Left colon (tissue), 2 donors: ENCODE measurements around the gene PHF21A. TPM values are rescaled to one million over a fixed set of nuclear protein-coding genes. Genes with fewer than 3 reads are reported as not detected.

ENCODE experiments used
- ATAC-seq: fragments of 200-7000 bp; cut with Tn5 transposase; one replicate; pipeline ENCODE4 v1.9.1; 2020; ENCODE audit warnings: mild to moderate bottlenecking, moderate library complexity
- DNase-seq, 2 donors: peaks; one replicate each; pipeline ENCODE4 v3.0.0-alpha.2; 2020
- intact Hi-C, 2 donors: fragments of 100-400 bp; cut with DNase I in 1 of 2; cut with micrococcal nuclease in 1 of 2; formaldehyde crosslinking; loops; one replicate each; pipeline versions ENCODE4 v1.11.2 to v1.14.0; 2022; cut with DNase I, micrococcal nuclease
- total RNA-seq, 2 donors: library from RNA; stranded (reverse); fragmentation: NEBNext Ultra II Directional; extraction: Animal tissue kit (Norgen Biotek cat#: 25700); gene quantifications; one replicate each; pipeline ENCODE4 v1.2.1, GENCODE V29; 2021
- donor health status: DM: no; HTN: no; CAD: no.
- donor health status: DM: yes; HTN: yes; CAD: no.

The PHF21A gene
- total RNA-seq, 2 donors from 2014 or later: 19.9 to 24.5 TPM

DNA sequence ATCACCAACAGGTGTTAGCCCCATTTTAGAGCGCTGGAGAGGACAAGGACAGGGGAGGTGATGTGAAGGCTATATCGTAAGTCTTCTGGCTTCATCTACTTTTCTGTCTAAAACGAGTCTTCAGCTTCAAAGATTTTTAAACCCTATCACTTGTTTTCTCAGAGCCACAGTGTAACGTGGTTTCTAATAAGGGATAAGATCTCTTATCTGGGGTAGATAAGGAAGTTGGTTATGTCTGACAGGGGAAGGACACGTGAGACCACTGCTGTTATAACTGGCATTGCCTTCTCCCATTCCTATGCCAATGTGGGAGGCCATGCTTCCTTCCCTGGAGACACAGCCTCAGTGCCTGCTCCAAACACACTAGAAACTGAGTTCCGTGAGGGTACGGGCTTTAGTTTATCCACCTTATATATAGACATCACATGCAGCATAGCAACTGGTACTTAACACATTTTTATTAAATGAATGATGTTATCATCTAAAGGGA lies 159.5 kb downstream of the PHF21A start:
- ATAC-seq (no peak), DNase-seq (no peak)

DNA sequence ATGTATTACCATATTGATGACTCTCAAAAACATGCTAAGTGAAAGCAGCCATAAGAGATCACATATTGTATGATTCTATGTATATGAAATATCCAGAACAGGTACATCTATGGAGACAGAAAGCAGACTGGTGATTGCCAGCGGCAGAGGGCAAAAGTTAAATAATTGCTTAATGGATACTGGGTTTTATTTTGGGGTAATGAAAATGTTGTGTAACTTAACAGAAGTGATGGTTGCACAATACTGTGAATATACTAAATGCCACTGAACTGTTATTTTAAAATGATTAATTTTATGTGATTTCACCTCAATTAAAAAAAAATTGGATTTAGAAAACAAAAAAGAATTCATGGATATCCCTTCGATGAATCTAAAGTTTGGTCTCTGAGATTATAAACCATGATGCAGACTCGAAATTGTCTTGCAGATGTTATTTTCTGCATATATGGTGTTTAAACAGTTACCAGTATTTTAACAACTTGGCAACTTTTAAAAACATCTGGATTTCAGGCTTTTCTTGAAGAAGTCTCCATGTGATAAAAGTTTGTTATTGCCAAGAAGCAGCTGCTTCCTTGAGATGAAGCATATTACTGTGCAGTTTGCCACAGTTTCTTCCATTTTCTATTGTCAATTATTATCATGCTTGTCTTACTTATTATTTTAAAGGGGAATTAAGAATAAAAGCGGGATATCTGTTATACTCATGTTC lies 160.7 kb downstream of the PHF21A start:
- intact Hi-C loops: no loop called here
- no peak for DNase-seq
- no peak for ATAC-seq

More for the DNA sequence above, 159.5 kb downstream of the PHF21A start:
- intact Hi-C loops: no loop called here

- ATAC-seq (no peak), DNase-seq (no peak)
- intact Hi-C loops: no loop called here
Measured at GRCh38 chr11:45959851-45960250, 161.4 kb downstream of the PHF21A start.

DNA sequence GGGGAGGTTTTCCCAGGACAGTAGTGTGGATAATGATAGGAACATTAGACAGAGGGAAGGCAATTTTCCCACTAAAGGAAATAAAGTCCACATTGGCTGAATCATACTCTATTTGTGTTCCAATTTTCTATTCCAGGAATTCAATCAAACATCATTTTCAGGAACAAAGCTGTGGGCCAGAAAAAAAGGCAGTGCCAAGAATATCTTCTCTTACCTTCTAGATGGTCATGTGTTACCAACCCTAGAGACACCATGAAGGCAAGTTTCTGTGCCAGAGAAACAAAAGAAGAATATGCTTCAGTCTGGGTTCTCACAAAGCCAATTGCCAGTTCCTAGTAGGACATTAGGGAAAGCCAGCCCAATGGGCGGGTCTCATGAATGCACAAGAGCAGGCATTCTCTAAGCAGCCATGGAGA lies 171.3 kb downstream of the PHF21A start:
- ATAC-seq: no peak
- intact Hi-C loops: no loop called here
- no peak for DNase-seq

DNA sequence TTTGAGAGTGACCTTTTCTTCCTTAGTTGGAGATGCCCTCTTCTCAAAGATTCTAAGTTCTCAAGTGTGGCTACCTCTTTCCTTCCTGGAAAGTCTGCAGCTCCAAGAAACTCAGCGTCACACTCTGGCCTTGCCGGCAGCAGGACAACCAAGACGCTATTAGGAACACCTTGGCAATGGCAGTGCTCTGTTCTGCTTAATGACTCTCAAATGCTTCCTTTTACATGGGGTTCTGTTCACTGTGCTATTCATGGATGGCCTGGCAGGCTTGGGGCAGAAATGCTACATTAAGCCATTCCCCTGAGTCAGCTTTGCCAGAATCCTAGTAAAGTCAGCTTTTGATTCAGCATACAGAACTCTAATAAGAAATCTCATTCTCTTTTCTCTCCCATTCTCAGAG lies 172.9 kb downstream of the PHF21A start:
- ATAC-seq (no peak), DNase-seq (no peak)
- intact Hi-C loops: no loop called here

- intact Hi-C loops: no loop called here
- ATAC-seq (no peak), DNase-seq (no peak)
Measured at GRCh38 chr11:45947885-45948284, 173.4 kb downstream of the PHF21A start.

- ATAC-seq (no peak), DNase-seq (no peak)
- intact Hi-C loops: no loop called here
Measured at GRCh38 chr11:45945397-45945999, 175.8 kb downstream of the PHF21A start.

- intact Hi-C loops: no loop called here
Measured at GRCh38 chr11:45942381-45942780, 178.9 kb downstream of the PHF21A start.

GRCh38 chr11:45941285-45941684 lies 180.0 kb downstream of the PHF21A start:
- intact Hi-C loops: no loop called here
- DNase-seq (no peak), ATAC-seq (no peak)

More at GRCh38 chr11:45942381-45942780, 178.9 kb downstream of the PHF21A start:
- DNase-seq: no peak
- ATAC-seq: no peak

DNA sequence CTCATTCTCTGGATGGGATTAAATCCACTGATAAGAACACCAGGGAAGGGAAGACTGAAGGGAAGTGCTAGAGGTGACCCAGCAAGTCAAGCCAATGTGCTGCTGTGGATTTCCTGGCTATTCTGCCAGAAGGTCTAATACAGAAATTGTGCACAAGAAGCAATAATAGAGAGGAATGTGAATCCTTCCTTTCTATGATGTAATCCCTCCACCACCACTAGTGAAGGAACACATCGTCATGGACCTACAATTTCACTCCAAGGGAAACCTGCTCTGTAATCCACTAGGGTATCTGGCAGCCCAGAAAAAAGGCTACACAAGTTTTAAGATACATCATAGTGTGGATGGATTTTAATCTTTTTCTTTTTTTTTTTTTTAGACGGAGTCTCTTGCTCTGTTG lies 181.4 kb downstream of the PHF21A start:
- DNase-seq: no peak
- no peak for ATAC-seq
- intact Hi-C loops: no loop called here

GRCh38 chr11:45937916-45938315 lies 183.3 kb downstream of the PHF21A start:
- intact Hi-C loops: no loop called here
- ATAC-seq (no peak), DNase-seq (no peak)

DNA sequence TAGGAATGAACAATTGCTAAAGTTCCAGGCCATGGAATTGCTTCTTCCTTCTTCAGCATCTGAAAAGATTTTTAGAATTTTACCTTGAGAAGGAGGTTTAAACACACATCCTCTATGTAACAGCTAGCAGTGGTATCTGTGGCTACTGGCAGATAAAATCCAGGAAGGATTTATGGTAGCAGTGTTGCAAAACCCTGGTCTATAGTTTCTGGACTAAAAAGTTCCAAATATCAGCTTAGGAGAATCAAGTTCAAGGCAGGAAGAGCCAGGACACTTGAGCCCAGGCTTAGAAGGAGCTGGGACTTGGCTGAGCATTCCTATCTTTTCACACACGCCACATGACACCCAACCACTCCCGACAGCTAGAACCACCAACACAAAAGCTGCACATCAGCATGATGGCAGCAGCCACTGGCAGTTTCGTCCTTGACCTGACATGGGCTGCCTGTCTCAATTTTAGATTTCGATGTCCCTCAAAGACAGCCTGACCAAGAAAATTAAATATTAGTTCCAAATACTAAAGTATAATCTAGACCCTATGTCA lies 184.7 kb downstream of the PHF21A start:
- intact Hi-C loops: no loop called here
- DNase-seq: no peak
- ATAC-seq: no peak

DNA sequence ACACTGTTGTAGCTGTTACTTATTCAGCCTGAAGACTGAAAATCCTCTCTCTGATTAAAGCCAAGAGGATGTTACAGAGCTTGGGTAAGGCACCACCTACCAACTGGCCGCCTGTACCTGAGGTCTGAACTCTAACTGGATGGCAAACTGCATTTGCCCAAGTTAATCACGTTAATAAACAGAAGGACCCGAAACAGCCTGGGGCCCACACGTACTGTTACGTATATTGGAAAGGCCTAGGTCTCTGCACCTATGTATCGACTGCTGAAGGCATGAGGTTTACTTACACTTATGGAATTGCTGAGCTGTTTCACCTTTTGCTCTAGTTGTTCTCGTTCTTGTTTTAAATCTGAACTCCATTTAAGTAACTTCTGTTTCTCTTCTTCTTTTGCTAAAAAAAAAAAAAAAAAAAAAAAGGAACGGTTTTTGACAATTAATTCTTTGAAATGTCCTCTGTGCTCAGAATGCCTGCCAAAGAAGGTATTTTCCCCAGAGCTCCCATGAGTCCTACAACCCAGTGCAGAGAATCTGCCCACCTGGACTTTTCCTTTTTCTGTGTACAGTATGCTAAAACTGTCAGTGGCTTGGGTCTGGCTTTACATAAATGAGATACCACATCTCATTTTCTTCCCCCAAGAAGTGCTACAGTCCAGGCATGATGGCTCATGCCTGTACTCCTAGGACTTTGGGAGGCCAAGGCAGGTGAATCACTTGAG lies 185.7 kb downstream of the PHF21A start:
- intact Hi-C loops: no loop called here
- no peak for ATAC-seq
- DNase-seq: no peak

- ATAC-seq: no peak
Measured at GRCh38 chr11:45934580-45935318, 186.5 kb downstream of the PHF21A start.

DNA sequence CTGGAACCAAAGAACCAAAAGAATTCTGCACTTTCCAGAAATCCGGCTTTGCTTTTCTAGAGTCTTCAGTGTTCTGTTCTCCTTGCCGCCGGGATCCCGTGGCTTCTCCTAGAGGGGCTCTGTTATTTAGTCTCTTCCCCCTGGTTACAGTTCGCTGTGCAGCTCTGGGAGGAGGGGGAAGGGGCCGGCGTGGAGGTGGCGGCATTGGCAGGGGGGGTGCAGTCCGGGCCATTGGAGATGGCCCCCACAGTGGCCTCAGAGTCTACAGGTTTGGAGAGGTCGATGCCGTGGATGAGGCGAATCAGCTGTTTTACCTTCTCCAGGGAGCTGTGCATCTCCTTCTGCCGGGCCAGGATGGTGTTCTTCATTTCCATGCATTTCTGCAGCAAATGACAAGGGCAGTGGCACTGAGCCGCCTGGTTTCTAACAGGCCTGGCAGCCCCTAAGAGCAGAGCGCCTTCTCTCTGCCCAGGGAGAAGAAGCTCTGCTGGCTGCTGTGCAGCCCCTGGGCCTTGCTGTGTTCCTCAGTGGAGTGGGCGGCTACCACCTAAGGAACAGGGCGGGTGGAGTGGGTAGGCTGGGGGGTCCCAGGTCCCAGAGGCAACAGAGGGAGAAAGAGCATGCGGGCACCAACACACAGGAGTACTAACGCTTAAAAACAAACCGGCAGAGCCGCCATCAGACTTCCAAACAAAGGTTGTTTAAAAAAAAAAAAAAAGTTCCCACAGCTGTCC lies 187.2 kb downstream of the PHF21A start:
- ATAC-seq: no peak
- no peak for DNase-seq
- intact Hi-C loops: no loop called here

More at GRCh38 chr11:45934580-45935318, 186.5 kb downstream of the PHF21A start:
- no peak for DNase-seq
- intact Hi-C loops: no loop called here

- intact Hi-C loops: no loop called here
- ATAC-seq: no peak
- no peak for DNase-seq
Measured at GRCh38 chr11:45933131-45933831, 188.0 kb downstream of the PHF21A start.

DNA sequence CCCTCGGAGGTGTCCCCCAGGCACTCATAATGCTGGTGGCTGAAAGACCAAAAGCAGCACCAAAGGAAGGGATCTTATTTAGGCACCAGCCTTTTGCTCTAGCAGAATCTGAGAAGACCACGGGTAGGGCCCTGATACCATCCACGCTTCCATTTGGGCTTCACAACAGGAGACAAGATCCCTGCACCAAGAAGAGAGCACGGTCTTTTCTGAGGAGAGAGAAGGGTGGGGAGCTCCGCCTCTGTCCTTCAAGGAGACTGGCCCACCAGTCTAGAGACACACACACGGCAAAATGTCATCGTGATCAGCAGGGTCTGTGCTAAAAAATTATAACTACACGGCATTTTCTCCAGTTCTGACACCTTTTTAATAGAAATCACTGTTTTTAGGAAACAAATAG lies 189.0 kb downstream of the PHF21A start:
- ATAC-seq (no peak), DNase-seq (no peak)
- intact Hi-C loops: no loop called here

DNA sequence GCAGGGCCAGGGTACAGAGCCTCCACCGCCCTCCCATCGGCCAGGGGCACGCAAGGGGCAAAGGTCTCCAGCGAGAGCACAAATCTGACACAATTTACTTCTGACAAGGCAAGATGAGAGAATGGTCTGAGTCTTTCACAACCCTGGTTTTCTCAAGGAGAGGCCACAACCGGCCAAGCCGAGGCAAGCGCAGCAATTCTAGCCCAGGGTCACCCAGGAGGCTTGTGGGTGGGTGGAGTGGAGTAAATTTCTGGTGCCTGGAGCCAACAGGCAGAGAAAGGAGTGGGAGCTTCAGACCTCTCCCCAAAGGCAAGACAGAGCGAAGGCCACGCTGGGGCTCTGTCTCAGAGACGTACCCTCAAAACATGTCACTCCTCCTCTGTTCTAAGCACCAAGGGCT lies 189.5 kb downstream of the PHF21A start:
- no peak for ATAC-seq
- intact Hi-C loops: no loop called here
- no peak for DNase-seq
